NK-92 (cell line): ENCODE results near the gene SH3TC2.

ENCODE experiments used
- DNase-seq: peaks from one replicate; lab custom pipeline; 2025; ENCODE audit not compliant: unreplicated experiment; lab: John Stamatoyannopoulos, UW

SH3TC2 gene

DNA sequence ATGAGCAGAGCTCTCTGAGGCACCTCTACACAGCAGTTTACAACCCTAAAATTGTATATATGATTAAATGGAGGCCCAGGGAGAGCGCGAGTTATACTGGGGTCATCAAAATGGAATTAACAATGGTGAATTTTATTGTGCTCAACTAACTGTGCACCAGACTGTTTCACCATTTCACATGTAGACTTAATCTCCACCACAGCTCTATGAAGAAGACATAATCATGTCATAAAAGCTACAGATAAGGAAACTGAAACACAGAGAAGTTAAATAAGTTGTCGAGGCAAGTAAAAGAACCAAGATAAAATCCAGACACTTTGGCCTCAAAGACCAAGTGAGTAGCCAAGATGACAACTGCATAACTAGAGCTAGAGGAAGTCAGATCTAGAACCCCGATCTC is 1.5 kb downstream of the SH3TC2 start:
- DNase-seq, result no peak

DNA sequence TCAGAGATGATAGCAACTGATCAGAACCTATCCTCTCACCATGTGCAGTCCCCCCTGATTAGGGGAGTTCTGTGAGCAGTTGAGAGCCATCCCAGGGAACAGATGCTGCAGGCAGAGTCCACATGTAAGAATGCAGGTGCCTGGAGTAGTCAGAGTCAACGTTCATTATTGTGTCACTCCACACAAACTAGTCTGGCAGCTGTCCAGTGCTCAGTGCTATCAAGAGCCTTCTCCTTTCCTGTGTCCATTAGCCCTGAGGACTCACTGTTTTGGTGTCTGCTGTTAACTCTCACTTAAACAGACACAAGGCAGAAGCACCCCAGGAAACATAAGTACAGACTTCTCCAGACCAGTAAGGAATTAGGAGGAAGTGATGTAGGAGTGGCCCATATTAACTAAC is 2.5 kb downstream of the SH3TC2 start:
- no peak for DNase-seq

DNA sequence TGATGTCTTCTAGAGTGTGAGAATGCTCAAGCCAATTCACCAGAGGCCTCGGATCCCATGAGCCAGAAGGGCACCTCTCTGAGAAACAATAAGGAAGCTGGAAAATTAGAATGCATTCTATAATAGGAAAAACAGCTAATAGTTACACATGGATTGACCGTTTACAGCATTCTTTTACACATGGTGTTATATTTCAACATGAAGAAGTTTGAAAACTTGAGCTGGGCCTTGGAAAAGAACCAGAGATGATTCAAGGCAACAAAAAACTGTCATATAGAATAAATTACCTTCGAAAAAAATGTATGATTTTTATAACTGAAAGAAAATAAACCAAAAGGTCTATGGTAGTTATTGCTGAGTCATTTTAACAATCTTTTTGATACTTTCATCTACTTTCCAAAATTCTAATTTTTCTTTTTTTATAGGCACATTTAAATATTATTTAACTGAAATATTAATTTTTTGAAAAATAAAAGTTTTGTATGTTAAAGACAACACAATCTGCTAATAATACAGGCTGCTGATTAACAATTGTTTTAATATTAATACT is 6.2 kb downstream of the SH3TC2 start:
- no peak for DNase-seq

DNA sequence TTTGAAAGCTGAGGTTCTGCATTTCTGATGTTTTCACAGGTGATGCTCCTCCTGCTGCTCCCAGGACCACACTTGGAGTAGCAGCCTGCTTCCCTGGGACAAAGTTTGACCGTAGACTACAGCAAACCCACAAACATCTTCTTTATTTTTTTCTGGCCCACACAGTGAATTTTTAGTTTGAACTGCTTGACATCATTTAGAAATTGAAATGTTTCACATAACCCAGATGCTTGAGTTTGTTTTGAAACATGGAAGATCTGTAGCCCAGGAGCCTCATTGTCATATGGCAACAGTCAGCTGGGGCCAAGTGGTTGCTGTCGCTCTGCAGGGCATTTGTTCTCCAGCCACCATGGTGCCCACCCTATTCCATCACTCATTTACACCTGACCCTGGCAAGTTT is 8.4 kb downstream of the SH3TC2 start:
- no peak for DNase-seq

DNA sequence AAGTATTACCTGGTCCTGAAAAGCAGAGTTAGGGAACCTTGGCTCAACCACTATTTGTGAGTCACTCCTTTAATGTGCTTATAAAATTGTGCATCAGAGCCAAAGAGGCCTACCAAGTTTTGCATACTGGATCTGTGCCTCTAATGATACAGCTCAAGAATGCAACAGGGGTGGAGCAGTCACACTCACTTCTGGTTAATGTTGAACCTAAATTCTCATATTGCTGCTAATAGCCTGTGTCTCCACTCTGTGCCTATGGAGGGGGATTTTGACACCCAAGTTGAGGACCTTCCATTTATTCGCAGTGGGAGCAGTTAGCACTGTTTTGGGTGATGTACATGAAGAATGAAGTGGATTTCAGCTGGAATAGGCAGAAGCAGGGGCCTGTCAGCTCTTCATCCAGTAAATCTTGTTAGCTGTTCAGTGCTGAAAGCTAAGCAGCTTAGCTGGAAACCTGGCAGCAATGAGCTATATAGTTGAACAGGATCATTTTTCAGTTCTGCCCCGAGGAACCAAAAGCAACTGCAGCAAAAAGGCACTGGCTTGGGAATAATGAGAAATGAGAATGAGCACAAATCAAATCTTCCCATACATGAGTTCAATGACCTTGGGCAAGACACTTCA is 9.7 kb downstream of the SH3TC2 start:
- DNase-seq, result no peak

DNA sequence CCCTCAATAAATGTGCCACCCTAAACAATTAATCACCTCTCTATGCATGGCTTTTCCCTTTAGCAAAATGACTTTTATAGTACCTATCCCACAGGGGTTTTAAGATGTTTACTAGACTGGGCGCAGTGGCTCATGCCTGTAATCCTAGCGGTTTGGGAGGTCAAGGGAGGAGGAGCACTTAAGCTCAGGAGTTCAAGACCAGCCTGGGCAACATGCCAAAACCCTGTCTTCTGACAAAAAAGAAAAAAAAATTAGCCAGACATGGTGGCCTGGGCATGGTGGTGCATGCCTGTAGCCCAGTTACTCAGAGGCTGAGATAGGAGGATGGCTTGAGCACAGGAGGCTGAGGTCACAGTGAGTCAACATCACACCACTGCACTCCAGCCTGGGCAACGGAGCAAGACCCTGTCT is 13.5 kb downstream of the SH3TC2 start:
- no peak for DNase-seq

DNA sequence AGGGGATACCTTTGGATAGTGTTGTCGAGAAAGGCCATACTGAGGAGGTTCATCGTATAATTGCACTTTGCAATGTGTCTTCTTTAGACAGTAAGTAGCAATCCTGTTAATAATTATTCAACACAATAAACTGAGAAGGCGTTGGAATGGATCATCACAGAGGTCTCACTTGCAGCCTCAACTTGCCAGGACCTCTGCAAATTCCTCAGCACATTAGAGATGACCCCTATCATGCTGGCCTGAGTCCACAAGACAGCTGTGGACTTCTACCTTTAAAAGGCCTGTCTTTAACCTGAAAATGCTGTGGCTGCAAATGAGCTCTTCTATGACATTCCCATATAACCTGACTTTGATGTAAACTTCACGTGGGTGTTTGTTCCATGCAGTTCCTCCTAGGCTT is 14.1 kb downstream of the SH3TC2 start:
- no peak for DNase-seq

DNA sequence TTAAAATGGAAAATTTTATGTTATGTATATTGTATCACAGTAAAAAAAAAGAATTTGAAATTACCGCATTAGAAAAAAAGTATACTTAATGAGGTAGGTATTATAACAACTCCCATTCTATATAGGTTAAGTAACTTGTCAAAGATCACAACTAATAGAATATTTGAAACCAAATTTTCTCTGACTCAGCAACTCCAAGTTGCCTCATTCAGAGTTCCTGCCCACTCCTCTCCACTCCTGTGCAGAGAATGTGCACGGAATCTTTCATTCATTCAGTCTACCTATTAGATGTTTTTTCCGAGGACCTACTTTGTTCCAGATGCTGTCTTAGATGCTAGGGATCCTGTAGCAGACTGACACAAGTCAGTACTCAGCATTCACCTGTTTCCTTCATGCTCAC is 15.4 kb downstream of the SH3TC2 start:
- no peak for DNase-seq

DNA sequence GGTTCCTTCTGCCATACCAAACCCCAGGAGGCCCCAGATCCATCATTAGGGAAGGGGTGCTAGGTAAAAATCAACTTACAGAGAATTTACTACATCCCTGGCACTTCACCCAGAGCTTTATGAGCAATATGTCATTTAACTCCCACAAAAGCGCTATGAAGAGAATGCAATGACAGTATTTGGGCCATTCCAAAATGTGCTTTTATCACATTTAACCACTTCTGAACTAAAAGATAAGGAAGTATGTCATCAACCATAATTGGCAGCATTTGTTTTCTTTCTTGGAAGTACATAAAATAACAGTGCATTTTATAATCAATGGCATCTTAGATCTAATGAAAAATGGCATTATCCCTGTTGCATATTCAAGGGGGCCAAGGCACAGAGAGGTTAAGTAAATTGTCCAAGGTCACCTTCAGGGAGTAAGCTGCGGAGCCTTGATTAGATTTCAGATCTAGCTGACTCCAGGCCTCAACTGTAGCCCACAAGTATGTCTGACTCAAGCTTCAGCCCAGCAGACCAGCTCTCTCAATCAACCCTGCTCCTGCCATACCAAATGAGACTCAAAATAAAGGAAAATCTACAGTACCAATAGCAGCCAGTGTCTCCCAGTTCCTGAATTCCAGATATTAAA is 16.5 kb downstream of the SH3TC2 start:
- no peak for DNase-seq

DNA sequence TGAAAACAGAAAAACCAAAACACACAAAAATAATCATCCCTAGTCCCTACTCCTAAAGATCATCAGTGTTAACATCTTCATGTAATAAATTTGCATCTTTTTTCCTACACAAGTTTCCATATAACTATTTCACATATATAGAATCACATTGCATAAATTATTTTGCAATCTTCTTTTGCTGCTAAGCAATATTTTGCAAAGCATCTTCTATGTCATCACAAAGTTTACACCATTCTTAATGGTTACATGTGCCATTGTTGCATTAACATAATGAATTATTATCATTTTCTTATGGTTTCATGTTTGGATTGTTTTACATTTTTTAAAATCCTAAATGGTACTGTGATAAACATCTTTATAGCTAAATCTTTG is 17.8 kb downstream of the SH3TC2 start:
- no peak for DNase-seq

DNA sequence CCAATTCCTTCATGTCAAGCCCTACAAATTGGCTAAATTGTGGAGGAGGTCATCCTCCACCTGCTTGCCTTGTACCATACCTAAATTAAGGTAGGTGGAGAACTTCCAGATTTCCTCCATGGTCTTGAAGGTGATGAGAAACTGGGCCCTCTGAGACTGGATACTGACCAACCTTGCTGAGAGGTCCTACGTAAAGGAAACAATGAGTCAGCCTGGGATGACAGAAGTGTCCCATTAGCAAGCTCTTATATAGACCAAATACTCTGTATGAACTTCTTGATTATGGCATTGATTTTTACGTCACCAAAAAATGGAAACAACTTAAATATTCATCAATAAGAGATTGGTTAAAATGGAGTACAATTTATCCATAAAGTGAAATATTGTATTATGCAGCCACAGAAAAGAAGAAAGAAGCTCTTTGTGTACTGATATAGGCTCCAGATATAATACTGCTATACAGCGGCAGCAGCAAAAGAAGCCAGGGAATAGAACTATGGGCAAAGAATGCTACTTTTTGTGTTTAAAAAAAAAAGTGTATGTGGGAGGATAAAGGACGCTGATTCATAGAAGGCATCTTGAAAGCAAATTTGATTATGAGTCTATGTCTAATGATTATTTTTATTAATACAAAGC is 18.3 kb downstream of the SH3TC2 start:
- no peak for DNase-seq

DNA sequence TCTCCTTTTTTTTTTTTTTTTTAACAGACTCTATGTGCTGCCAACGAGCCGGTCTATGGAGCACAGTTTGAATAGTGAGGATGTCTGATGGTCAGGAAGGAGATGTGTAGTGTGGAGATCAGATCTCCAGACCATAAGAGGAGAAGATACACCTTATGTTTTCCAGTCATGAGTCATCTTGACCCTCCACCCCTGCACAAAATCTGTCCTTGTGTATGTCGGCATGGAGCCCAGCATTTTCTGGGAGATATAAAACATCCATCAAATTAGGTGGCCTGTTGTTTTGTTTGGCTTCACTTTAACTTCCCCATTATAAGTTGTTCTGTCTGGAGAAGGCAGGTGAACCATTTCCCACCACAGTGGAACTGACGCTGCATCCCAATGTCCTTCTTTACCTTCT is 19.2 kb downstream of the SH3TC2 start:
- no peak for DNase-seq

DNA sequence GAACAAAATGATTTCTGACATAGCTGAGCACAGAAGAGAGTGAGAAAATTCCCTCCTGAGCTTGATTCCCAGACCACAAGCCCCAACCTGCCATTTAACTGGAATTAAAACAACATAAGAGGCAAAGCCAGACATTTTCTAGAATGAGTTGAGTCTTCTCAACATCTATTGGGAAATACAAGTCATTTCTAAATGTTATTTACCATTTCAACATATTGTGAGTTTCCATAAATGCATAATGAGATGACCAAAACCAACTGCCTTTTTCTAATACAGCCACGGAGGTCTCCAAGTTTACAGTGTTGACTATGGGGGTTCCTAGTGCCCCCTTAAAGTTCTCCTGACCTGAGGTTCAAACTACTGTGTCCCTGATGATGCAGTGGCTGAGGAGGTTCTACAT is 20.0 kb downstream of the SH3TC2 start:
- DNase-seq, result no peak

DNA sequence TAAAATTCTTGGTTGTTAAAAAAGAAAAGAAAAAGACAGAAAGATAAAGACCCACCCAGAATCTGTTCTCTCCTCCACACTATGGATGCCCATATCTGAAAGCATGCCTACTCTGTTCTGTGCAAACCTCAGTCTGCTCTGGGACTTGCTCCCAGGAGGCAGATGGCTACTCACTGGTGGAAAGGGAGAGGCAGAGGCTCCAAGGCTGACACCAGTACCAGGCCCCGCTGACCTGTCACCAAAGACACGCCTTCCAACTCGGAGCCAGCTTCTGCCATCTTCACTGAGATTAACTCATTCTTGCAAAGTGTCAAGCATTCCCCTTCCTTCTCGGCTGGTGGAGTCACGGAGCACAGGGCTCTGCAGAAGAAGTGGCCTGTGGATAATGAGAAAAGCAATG is 21.6 kb downstream of the SH3TC2 start:
- DNase-seq, result no peak

DNA sequence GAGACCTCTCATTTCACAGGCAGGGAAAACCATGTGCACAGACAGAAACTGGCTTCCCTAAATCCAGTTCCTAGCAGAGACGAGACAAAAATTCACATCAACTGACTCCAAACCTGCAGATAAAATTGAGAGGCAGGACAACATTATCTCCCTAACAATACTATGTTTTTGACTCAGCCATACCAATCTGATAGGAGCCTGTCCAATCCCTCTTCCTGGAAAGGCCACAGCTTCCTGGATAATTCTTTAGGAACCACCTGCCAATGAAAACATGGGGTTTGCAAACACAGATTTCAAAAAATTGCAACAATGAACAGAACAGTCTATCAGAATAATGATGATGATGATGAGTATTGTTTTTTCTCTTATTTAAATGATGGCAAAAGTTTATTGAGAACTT is 22.4 kb downstream of the SH3TC2 start:
- no peak for DNase-seq

DNA sequence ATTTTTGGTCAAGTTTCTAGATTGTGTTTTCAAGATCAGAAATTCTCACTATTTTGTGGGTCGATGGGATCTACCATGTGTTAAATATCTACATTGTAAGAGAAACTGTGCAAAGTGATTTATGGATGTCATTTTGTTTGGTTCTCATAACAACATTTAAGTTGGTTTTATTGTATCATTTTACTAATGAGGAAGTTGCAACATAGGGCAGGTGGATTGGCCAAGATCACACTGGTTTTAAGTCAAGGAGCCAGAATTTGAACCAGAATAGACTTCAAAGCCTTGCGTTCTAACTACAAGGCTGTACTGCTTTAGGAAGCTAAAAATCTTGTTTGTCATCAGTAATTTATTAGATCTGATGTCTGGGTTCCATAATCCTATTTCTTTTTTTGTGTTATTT is 23.4 kb downstream of the SH3TC2 start:
- DNase-seq, result no peak

DNA sequence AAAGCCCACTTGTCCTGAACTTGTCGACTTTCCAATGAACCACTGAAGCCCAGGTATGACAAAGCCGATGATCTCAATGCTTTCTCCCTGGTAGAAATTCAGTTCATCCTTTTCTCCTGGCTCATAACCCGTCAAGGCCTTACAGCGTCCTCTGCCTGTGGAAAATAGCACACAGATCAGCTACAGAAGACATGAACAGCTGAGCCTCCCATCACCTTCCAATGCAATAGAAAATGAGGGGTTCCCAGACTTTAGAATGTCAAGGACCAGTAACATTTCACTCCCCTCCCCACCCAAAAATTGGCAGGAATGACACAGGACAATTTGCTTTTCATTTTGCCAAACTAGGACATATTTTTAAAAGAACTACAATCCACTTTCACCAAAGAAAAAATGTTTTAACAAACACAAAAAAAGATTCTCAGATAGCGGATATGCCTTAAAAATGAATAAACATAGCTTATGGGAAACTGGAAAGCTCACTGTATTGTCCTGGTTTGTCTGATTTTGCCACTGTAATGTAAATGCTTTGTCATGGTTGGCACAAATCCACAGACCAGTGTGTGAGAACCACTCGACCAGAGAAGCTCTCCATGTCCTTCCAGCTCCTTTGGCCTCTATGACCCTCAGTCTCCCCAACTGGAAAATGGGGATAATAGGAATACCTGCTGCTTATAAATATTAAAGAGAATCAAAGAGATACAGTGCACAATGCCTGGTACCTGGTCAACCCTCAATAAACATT is 24.4 kb downstream of the SH3TC2 start:
- DNase-seq, result no peak

DNA sequence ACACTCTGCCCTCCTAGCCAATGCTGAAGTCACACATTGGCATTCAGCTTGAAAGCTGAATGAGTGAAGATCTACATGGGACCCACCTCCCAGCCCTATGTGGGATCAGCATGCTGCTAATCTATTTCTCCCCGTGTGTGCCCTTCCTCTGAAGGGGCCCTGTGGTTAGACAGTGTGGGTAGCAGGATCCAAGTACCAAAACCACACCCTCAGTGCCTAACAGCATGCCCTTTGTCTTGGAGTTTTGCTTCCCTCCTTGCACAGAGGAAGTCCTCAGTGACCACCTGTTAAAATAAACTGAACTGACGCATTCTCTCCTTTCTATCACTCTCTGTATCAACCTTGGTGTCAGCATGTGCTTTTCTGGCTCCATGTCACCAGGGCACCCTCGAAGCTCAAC is 25.0 kb downstream of the SH3TC2 start:
- no peak for DNase-seq

DNA sequence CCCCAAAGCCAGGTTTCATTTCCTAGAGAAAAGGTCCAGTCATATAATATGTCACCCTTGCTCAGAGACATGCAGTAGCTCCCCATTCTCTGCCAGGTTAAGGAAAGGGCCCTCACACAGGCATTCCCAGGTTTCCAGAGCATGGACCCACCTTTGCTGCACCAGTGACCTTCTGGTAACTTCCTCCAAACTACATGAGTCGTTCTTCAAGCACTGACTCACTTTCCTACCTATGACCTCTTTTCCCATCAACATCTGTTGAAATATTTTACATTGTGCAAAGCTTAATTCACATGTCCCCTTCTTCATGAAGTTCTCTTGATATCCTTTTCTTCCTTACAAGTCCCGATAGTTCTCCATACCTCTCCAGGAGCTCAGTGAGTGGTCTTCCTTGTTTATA is 25.9 kb downstream of the SH3TC2 start:
- no peak for DNase-seq

DNA sequence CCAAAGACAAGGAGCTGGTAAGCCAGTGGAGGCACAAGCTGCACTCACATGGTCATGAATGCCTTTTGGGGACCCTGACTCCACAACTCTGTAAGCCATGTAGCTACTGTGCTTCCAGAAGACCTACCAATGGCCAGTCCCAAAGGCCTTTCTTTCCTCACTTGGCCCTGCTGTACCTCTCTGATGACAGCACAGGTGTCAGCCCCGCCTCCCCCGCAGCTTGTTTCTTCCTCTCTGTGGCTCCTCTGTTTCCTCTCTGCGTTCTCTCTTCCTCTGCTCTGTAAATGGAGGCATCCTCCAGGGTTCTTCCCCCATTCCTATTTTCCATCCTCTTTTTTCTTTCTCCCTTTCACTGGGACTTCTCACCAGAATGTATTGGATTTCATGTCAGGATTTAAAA is 26.7 kb downstream of the SH3TC2 start:
- DNase-seq, result no peak

DNA sequence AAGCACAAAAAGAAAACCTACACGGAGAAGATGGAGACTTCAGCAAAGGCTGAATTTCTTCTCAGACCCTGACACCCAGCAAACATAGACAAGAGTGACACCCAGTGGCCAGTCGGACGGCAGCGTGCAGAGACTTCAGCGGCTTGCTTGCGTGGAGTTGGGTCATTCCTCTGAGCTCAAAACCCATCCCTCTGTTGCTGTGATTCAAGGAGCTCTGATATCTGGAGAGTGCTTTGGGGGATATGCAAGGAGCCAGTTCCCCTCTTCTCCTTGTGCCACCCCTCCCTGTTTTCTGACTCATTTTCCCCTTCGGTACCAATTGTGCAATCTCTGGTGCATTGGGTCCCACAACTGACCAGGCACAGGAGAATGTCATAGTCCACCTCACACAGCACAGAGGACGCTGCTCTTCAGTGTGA is 27.5 kb downstream of the SH3TC2 start:
- DNase-seq, result no peak

DNA sequence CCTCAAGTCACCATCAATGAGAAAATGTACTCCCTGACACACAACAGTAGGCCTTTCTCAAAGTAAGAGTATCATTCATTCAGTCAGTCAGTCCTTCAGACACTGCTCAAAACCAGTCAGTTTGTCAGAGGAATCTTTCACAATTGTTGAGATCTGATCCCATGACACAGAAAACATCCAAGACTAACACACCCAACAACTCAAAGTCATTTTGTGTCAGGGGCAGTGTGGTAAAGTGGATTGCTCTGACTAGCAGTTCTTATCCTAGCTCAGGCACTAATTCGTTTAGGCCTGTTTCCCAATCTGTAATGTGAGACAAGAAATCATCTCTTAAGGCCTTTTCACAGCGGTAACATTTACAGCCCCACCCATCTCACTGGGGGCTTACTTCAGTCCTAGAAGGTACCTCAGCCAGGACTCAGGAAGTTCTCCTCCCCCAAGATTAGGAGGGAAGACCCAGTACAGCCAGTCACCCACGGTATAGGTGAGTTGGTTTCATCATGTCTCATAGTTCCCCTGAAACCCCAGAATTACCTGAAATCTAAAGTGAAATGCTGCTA is 31.9 kb downstream of the SH3TC2 start:
- DNase-seq, result no peak
